WTC11 (cell line): ENCODE data around the gene YLPM1.

ENCODE experiments used
- NFYB ChIP-seq: sonication (generic); formaldehyde crosslinking; conservative IDR thresholded peaks from 2 replicates; pipeline ENCODE4 v1.8.0; 2022; ENCODE audit warnings: low read depth, missing genetic modification reagents
- RELA ChIP-seq: sonication (generic); formaldehyde crosslinking; IDR thresholded peaks from 2 replicates; pipeline ENCODE4 v1.8.1; 2022; ENCODE audit warnings: missing genetic modification reagents, mild to moderate bottlenecking, borderline replicate concordance
- TF ChIP-seq, protein P1 (sequence below): sonication (generic); formaldehyde crosslinking; conservative IDR thresholded peaks from 2 replicates; pipeline ENCODE4 v1.8.1; 2022; ENCODE audit warnings: mild to moderate bottlenecking, missing genetic modification reagents
- TF ChIP-seq, protein P2 (sequence below): fragments of 200-600 bp; IDR thresholded peaks from 2 replicates; pipeline ENCODE4 v1.8.0; 2022; ENCODE audit warnings: antibody characterized with exemption

DNA sequence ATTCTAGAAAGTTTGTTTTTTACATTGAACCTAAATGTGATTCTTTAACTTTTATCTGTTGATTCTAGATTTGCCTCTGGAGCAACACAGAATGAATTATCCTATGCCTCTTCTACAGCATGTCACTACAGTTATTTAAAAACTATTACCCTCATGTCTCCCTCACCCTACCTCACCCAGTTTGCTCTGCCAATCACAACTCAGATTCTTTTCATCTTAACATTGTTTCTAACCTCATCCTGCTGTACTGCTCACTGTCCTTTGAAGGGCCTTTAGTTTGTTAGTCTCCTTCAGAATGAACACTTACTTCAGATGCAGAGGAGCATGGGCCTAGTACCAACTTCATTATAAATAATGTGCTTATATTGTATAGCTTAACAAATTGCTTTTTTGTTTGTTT, 21.5 kb downstream of the YLPM1 start:
- TF ChIP-seq, protein P1, sequence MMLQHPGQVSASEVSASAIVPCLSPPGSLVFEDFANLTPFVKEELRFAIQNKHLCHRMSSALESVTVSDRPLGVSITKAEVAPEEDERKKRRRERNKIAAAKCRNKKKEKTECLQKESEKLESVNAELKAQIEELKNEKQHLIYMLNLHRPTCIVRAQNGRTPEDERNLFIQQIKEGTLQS (CRISPR knock-in tag), result no peak
- TF ChIP-seq, protein P2, sequence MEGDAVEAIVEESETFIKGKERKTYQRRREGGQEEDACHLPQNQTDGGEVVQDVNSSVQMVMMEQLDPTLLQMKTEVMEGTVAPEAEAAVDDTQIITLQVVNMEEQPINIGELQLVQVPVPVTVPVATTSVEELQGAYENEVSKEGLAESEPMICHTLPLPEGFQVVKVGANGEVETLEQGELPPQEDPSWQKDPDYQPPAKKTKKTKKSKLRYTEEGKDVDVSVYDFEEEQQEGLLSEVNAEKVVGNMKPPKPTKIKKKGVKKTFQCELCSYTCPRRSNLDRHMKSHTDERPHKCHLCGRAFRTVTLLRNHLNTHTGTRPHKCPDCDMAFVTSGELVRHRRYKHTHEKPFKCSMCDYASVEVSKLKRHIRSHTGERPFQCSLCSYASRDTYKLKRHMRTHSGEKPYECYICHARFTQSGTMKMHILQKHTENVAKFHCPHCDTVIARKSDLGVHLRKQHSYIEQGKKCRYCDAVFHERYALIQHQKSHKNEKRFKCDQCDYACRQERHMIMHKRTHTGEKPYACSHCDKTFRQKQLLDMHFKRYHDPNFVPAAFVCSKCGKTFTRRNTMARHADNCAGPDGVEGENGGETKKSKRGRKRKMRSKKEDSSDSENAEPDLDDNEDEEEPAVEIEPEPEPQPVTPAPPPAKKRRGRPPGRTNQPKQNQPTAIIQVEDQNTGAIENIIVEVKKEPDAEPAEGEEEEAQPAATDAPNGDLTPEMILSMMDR, result no peak
- TF ChIP-seq NFYB (CRISPR knock-in tag) (no peak), RELA (CRISPR knock-in tag) (no peak)
